GM21360 (cell line): Measurements from ENCODE around the gene RPS21.
"Not testable (repeated sequence)": the region's sequence is repeated elsewhere in the genome, so short reads cannot be mapped to it uniquely, and the experiment has no call there.

ENCODE experiments used
- ATAC-seq: cut with Tn5 transposase; IDR thresholded peaks from one replicate; pipeline ENCODE4 v1.9.1; 2021; ENCODE audit warnings: mild to moderate bottlenecking, moderate library complexity; ENCODE audit not compliant: unreplicated experiment

RPS21 gene

DNA sequence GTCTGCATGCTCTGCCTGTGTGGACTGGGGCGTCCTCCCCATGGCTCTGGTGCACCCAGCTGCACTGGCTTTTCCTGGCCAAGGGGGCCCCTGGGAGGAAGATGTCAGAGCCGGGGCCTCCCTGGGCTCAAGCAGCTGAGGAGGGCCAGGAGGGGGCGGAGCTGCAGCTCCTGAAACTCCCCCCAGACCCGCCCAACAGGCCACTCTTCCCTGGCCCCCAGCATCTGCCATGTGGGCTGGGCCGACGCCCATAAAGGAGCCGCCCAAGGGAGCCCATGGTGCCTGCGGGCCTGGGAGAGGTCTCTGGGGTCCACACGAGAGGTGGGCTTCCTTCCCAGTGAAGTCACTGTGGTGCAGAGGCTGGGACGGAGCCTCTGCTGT lies 36.4 kb downstream of the RPS21 start:
- no peak for ATAC-seq

DNA sequence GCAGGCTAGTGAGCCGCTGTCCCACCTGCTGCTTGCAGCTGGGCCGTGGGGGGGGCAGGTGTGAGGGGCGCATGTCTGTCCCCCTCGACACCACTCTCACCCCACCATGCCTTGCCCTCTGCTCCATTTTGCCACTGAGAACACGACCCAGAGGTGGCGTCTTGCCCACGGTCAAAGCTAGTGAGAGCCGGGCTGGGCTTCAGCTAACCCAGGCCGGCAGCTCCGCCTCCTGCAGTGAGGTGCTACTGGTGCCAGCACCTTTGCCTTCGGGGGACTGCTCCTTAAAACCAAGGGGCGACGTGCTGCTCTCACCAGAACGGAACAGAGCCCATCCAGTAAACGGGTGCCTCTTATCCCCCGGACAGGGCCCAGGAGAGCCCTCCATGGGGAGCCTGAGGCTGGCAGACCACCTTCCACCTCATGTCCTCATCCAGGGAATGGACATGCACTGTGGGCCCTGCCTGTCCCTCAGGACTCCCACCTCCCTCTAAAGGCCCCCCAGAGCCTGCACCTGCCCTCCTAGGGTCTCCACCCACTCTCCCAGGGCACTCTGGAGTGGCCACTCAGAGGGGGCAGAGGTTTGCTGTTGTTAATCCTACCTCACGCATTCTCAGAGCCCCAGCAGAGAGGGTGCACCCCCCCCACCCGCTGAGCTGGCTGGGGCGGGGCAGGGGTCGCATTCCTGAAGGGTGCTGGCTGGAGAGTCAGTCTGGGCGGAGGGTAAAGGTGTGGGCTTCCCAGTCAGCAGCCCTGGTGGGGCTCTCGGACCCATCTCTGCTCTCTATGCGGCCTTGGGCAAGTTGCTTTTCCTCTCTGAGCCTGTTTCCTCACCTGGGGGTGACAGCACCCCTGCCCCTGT lies 37.6 kb downstream of the RPS21 start:
- ATAC-seq = no peak

DNA sequence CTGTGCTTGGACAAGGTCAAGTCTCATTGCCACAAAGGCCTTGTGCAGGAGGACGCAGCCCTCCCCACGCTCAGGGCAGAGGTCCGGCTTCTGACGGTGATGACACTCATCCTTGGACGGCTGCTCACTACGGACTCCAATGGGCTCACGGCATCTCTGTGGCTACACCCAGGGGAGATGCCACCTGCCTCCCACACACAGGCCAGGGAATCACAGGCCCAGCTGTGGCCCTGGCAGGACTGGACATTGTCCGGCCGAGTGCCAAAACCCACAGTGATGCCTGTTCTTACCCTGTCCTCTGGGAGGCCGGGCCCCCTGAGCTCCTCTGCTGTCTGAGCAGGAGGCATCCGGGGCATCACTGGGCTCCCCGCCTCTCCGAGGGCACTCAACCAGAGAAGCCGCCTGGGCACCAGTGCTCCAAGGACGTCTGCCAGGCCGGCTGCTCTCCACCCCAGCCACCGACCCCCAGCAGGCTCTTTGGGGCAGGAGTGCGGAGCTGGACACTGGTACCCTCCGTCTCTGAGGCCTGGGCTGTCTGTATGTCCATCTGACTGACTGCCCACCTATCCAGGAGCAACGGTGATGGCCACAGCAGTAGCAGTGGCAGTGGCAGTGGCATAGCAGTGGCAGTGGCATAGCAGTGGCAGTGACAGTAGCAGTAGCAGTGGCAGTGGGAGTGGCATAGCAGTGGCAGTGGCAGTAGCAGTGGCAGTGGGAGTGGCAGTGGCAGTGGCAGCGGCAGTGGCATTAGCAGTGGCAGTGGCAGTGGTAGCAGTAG lies 38.6 kb downstream of the RPS21 start:
- no peak for ATAC-seq

GRCh38 chr20:62426059-62426348 lies 39.1 kb downstream of the RPS21 start:
- ATAC-seq = not testable (repeated sequence)

DNA sequence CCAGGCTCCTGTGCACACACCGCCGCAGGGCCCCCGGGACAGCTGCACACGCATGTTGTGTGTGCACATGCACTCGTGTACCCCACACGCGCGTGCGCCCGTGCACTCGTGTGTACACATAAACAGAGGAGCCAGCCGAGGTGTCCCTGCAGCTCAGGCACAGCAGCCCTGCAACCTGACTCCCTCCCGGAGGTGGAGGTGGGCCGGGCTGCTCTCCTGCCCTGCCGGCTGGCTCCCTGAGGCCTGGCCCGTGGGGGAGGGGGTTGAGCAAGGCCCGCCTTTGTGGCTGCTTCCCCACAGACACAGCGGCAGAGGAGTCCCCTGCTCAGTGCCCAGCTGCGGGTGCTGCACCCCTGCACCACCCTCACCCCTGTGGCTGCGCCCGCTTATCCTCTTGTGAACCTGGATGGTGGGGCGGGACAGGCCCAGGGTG lies 39.8 kb downstream of the RPS21 start:
- no peak for ATAC-seq

DNA sequence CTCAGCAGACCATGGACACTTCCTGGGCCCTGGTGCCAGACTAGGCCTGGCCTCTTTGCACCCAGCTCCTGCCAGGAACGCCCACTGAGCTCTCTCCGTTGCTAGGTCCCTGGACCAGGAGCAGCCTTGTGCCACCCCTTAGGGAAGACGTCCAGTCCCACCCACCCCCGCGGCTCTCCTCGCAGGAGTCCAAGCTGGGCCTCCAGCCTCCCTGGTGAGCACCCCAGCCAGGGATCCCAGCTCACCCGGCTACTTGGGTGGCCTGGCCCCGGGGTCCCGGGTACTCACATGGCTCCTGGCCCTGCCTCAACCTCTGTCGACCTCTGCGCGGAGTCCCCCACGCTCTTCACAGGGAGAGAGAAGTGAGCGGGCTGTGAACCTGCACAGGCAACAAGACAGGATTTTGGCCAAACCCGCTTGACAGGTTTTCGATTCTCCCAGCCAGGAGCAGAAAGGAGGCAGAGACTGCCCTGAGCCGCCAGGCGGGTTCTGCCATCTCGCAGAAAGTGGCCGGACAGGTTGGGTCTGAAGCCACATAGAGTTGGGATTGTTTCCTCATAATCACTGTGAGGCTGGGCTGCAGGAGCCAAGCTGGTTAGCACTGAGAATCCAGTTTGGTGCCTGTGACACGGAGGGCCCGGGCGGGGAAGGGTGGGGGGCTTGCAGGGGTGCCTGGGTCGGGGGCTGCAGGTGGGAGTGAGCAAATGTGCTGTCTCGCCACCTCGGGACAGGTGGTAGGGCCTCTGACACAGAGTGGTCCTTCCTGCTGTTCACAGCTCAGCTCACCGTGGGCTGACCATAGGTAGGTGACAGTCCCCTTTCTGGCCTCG lies 40.5 kb downstream of the RPS21 start, which contains the start of gene RBBP8NL:
TSS of gene RBBP8NL (minus strand) at position 368 of the 830 bp plus-strand sequence. CDS start 7,892 bp downstream, outside the sequence.
- ATAC-seq = no peak

- no peak for ATAC-seq
These were observed 41.1 kb downstream of the RPS21 start for GRCh38 chr20:62428002-62428372.

GRCh38 chr20:62428396-62429295 lies 41.7 kb downstream of the RPS21 start:
- ATAC-seq = no peak

DNA sequence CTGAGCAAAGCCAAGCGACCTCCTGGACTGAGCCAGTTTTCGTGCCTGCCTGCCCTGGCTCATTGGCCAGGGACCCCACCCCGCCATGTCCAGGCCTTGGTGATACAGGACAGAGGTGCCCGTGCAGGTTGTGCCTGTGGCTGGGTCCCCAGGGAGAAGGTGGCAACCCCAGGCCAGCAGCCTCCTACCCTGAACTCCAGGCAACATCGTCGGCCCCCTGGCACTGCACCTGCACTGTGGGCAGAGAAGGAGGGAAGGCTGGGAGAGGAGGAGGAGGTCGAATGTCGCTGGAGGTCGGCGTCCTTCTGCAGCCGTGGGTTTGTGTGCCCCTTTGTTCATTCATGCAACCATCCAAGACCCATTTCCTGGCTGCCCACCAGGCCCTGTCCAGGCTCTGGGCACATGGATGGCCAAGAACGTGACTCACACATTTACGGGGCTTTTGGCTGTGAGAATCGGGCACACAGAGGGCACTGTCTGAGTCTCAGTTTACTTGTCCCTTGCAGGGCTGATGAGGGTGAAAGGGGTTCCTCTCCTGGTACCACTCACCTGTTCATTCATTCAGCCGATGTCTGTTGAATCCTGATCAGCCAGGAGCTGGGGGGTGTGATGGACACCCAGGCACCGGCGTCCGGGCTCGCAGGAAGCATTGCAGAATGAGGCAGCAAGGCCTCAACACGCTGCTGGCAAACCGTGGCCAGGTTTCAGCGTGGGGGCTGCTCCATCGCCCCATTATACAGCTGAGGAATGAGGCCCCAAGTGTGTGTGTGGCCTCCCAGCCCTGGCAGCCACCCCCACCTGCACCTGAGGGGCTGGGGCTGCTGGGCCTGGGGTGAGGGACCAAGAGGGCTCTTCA lies 42.8 kb downstream of the RPS21 start:
- no peak for ATAC-seq

GRCh38 chr20:62430311-62430853 lies 43.5 kb downstream of the RPS21 start:
- no peak for ATAC-seq

- ATAC-seq = no peak
These were observed 44.1 kb downstream of the RPS21 start for GRCh38 chr20:62430866-62431447.

- ATAC-seq = no peak
These were observed 47.0 kb downstream of the RPS21 start for GRCh38 chr20:62433658-62434497.

GRCh38 chr20:62436692-62437091 lies 49.8 kb downstream of the RPS21 start:
- ATAC-seq = no peak

GRCh38 chr20:62437496-62437895 lies 50.6 kb downstream of the RPS21 start:
- ATAC-seq = no peak

- no peak for ATAC-seq
These were observed 51.0 kb downstream of the RPS21 start for GRCh38 chr20:62437927-62438326.
